Cardiac fibroblast (primary cell): ENCODE measurements around the gene EXOC2.

Experiments
- DNase-seq, 2 donors: peaks; one replicate each; pipeline versions ENCODE4 v3.0.0 to v3.0.0-alpha.2; 2010; ENCODE audit warnings: low read depth in 2 of 2
- H3K4me3 ChIP-seq, 2 donors: replicated peaks in 1 of 2; 1 replicate in 1 of 2; 2 replicates in 1 of 2; pipeline ENCODE4 v1.5.1; 2011; ENCODE audit warnings: low read depth in 2 of 2, low read length in 2 of 2, mild to moderate bottlenecking in 2 of 2, moderate library complexity in 1 of 2
- CTCF ChIP-seq: IDR thresholded peaks from one replicate; pipeline ENCODE4 v1.5.1; 2011; ENCODE audit warnings: low read depth, mild to moderate bottlenecking, low read length, inconsistent platforms

Gene EXOC2

GRCh38 chr6:548517-548916 is 144.4 kb downstream of the EXOC2 start:
- no peak overlapping the region for H3K4me3 ChIP-seq
- TF ChIP-seq CTCF, result no peak
- no peak for DNase-seq

GRCh38 chr6:548091-548490 is 144.8 kb downstream of the EXOC2 start:
- TF ChIP-seq CTCF, result no peak
- DNase-seq, result no peak
- H3K4me3 ChIP-seq, result no peak overlapping the region

GRCh38 chr6:540490-540889 is 152.4 kb downstream of the EXOC2 start:
- DNase-seq, result no peak
- no peak for TF ChIP-seq CTCF

GRCh38 chr6:537114-537513 is 155.8 kb downstream of the EXOC2 start:
- no peak overlapping the region for H3K4me3 ChIP-seq
- TF ChIP-seq CTCF, result no peak
- DNase-seq, result no peak

More at GRCh38 chr6:540490-540889, 152.4 kb downstream of the EXOC2 start:
- H3K4me3 ChIP-seq, result no peak overlapping the region

- no peak for DNase-seq
- no peak for TF ChIP-seq CTCF
- no peak overlapping the region for H3K4me3 ChIP-seq
Observed at GRCh38 chr6:530425-530824, 162.5 kb downstream of the EXOC2 start.

- no peak for TF ChIP-seq CTCF
Observed at GRCh38 chr6:528989-529388, 163.9 kb downstream of the EXOC2 start.

GRCh38 chr6:527989-528673 is 164.8 kb downstream of the EXOC2 start:
- no peak for DNase-seq
- TF ChIP-seq CTCF, result no peak
- no peak overlapping the region for H3K4me3 ChIP-seq

More at GRCh38 chr6:528989-529388, 163.9 kb downstream of the EXOC2 start:
- no peak overlapping the region for H3K4me3 ChIP-seq
- no peak for DNase-seq
